Measurements from ENCODE around the gene AGO1. TPM values are rescaled to one million over a fixed set of nuclear protein-coding genes. Genes with fewer than 3 reads are reported as not detected.

AGO1 gene
- total RNA-seq, 1 experiment from 2014 or later, result 36.2 TPM

DNA sequence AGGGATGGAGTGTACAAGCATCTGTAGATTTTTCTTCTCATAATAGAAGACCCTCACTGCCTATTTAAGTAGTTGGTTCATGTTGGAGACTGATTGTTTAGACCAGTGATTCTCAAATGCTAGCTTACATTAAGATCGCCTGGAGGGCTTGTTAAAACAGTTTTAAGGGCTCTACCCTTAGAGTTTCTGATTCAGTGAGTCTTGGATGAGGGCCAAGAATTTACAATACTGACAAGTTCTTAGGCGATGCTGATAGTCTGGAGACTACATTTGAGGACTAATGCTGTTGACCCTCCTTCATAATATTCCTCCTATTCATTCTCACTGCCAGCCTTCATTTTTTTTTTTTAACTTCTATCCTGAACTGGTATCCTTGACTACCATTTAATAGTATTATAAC is 32.7 kb downstream of the AGO1 start:
- POLR2A ChIA-PET, result no interaction called here
- Histone ChIP-seq H3K27ac (ENCODE audit: low read depth, low read length) (no peak overlapping the region), H3K36me3 (ENCODE audit: control insufficient read depth in 1 of 2, insufficient read depth in 2 of 2, low read length in 2 of 2) (peaks cover 44 to 58% of the 10 kb centered on the region in 2 experiments; a peak in 3 of 4 replicates), H3K4me3 (replicated peaks in 1 of 2; ENCODE audit: low read depth in 1 of 2, low read length in 2 of 2) (no peak overlapping the region), H3K9ac (ENCODE audit: low read length) (no peak overlapping the region), H3K27me3 (ENCODE audit: insufficient read depth, low read length) (no peaks in the 10 kb centered on the region), H3K79me2 (ENCODE audit: insufficient read depth, low read length) (no peaks in the 10 kb centered on the region), H3K9me3 (ENCODE audit: control insufficient read depth in 1 of 2, insufficient read depth in 1 of 2, low read depth in 1 of 2, low read length in 2 of 2) (no peaks in the 10 kb centered on the region), H3K4me2 (ENCODE audit: low read length) (no peak overlapping the region), H3K9me2 (ENCODE audit: insufficient read depth) (no peaks in the 10 kb centered on the region), H3K4me1 (ENCODE audit: control insufficient read depth in 1 of 2, insufficient read depth in 2 of 2, low read length in 2 of 2) (no peaks in the 10 kb centered on the region), H4K20me1 (ENCODE audit: insufficient read depth) (no peaks in the 10 kb centered on the region), H2AFZ (ENCODE audit: low read depth, low read length, poor library complexity, severe bottlenecking) (no peak overlapping the region)
- no peak for TF ChIP-seq ZFX (IDR thresholded peaks at IDR 0.05)
- no peak for TF ChIP-seq CEBPB (IDR thresholded peaks at IDR 0.05; ENCODE audit: low read depth)
- TF ChIP-seq FOSL1 (IDR thresholded peaks at IDR 0.05; ENCODE audit: low read depth), result no peak
- TF ChIP-seq POLR2AphosphoS5 (IDR thresholded peaks at IDR 0.05; ENCODE audit: low read depth, low read length), result no peak
- ATAC-seq (no peak), DNase-seq (ENCODE audit: low read depth, low spot score) (no peak)
- RAD21 ChIA-PET (ENCODE audit: low non-redundant PET in 1 of 2, low total read pairs in 2 of 2, uncharacterized antibody in 2 of 2, unreplicated experiment in 2 of 2), result interaction anchor here in 1 of 2 experiments (0.5 kb wide), 1 partner anchor 13 kb away, joined by 3 read pairs; no protein-coding TSS in a partner anchor
- CTCF ChIA-PET, result no interaction called here
- no TSS peak for BruUV-seq (replicated peaks)
- intact Hi-C loops (cut with micrococcal nuclease), result no loop called here

DNA sequence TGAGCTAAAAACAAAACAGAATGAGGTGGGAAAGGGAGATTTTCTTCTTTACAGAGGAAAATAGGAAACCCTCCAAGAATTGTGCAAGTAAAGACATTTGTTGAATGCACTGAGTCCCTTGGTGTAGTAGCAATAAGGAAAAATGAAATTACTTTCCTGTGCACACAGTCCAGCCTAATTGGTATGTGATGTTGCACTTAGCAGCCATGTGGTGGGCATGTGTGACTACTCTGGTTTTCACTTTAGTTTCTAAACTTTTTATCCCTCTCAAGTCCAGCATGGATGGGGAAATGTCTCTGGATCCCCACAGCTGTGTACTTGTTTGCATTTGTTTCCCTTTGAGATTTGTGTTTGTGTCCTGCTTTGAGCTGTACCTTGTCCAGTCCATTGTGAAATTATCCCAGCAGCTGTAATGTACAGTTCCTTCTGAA is 40.8 kb downstream of the AGO1 start:
- Histone ChIP-seq H3K4me1 (ENCODE audit: control insufficient read depth in 1 of 2, insufficient read depth in 2 of 2, low read length in 2 of 2) (no peaks in the 10 kb centered on the region), H3K9me3 (ENCODE audit: control insufficient read depth in 1 of 2, insufficient read depth in 1 of 2, low read depth in 1 of 2, low read length in 2 of 2) (no peaks in the 10 kb centered on the region), H3K4me3 (replicated peaks in 1 of 2; ENCODE audit: low read depth in 1 of 2, low read length in 2 of 2) (no peak overlapping the region), H4K20me1 (ENCODE audit: insufficient read depth) (no peaks in the 10 kb centered on the region), H3K36me3 (ENCODE audit: control insufficient read depth in 1 of 2, insufficient read depth in 2 of 2, low read length in 2 of 2) (peaks cover 10 to 11% of the 10 kb centered on the region in 2 experiments; a peak in 3 of 4 replicates), H3K4me2 (ENCODE audit: low read length) (no peak overlapping the region), H3K27me3 (ENCODE audit: insufficient read depth, low read length) (no peaks in the 10 kb centered on the region), H3K9me2 (ENCODE audit: insufficient read depth) (no peaks in the 10 kb centered on the region), H3K9ac (ENCODE audit: low read length) (no peak overlapping the region), H2AFZ (ENCODE audit: low read depth, low read length, poor library complexity, severe bottlenecking) (no peak overlapping the region), H3K27ac (ENCODE audit: low read depth, low read length) (no peak overlapping the region), H3K79me2 (ENCODE audit: insufficient read depth, low read length) (no peaks in the 10 kb centered on the region)
- ChIA-PET POLR2A (no interaction called here), CTCF (no interaction called here), RAD21 (ENCODE audit: low non-redundant PET in 1 of 2, low total read pairs in 2 of 2, uncharacterized antibody in 2 of 2, unreplicated experiment in 2 of 2) (no interaction called here)
- ATAC-seq, result no peak
- intact Hi-C loops (cut with micrococcal nuclease), result no loop called here
- TF ChIP-seq, protein P1, sequence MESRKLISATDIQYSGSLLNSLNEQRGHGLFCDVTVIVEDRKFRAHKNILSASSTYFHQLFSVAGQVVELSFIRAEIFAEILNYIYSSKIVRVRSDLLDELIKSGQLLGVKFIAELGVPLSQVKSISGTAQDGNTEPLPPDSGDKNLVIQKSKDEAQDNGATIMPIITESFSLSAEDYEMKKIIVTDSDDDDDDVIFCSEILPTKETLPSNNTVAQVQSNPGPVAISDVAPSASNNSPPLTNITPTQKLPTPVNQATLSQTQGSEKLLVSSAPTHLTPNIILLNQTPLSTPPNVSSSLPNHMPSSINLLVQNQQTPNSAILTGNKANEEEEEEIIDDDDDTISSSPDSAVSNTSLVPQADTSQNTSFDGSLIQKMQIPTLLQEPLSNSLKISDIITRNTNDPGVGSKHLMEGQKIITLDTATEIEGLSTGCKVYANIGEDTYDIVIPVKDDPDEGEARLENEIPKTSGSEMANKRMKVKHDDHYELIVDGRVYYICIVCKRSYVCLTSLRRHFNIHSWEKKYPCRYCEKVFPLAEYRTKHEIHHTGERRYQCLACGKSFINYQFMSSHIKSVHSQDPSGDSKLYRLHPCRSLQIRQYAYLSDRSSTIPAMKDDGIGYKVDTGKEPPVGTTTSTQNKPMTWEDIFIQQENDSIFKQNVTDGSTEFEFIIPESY (IDR thresholded peaks at IDR 0.05; ENCODE audit: extremely low read depth, insufficient replicate concordance, low read length), result no peak
- TF ChIP-seq EGR1 (IDR thresholded peaks at IDR 0.05; ENCODE audit: low read depth) (no peak), ZNF274 (IDR thresholded peaks at IDR 0.05; ENCODE audit: low read depth, low read length) (no peak), TCF7L2 (IDR thresholded peaks at IDR 0.05; ENCODE audit: borderline replicate concordance, extremely low read depth, insufficient read depth, insufficient read length) (no peak), EZH2 (IDR thresholded peaks at IDR 0.05) (no peak), YY1 (IDR thresholded peaks at IDR 0.05; ENCODE audit: extremely low read depth, insufficient replicate concordance, low read depth, low read length) (no peak), CBX3 (IDR thresholded peaks at IDR 0.05; ENCODE audit: low read depth) (no peak), POLR2A (IDR thresholded peaks at IDR 0.05; ENCODE audit: borderline replicate concordance, extremely low read depth, insufficient read depth, insufficient read length) (no peak), SP1 (IDR thresholded peaks at IDR 0.05; ENCODE audit: low read depth) (no peak)
- TF ChIP-seq, protein P2, sequence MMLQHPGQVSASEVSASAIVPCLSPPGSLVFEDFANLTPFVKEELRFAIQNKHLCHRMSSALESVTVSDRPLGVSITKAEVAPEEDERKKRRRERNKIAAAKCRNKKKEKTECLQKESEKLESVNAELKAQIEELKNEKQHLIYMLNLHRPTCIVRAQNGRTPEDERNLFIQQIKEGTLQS (IDR thresholded peaks at IDR 0.05), result no peak
- no TSS peak for BruUV-seq (replicated peaks)
- no peak for DNase-seq (ENCODE audit: low read depth, low spot score)

Measured in HCT116 (cell line).